Stimulated activated CD8-positive, alpha-beta memory T cell treated with anti-CD3 and anti-CD28 coated beads, Interleukin-4, amount 100 ng/mL, for 48 hours (primary cell): ENCODE measurements around the gene CENPA.

Experiments used
- DNase-seq: peaks from one replicate; pipeline ENCODE4 v3.0.0-alpha.2; 2020

CENPA gene

DNA sequence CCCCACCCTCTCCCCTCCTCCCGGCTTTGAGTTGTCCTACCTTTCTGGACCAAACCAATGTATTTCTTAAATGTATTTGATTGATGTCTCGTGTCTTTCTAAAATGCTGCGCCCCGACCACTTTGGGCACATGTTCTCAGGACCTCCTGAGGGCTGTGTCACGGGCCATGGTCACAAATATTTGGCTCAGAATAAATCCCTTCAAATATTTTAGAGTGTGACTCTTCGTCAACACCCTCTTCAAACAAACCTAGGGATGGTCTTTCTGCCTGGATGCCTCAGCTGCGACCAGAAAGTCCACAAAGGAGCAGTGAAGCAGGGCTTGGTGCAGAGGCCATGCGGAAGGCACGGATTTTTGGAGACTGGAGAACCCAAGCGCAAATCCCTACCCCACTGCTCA is 22.8 kb upstream of the CENPA start:
- DNase-seq, result no peak

DNA sequence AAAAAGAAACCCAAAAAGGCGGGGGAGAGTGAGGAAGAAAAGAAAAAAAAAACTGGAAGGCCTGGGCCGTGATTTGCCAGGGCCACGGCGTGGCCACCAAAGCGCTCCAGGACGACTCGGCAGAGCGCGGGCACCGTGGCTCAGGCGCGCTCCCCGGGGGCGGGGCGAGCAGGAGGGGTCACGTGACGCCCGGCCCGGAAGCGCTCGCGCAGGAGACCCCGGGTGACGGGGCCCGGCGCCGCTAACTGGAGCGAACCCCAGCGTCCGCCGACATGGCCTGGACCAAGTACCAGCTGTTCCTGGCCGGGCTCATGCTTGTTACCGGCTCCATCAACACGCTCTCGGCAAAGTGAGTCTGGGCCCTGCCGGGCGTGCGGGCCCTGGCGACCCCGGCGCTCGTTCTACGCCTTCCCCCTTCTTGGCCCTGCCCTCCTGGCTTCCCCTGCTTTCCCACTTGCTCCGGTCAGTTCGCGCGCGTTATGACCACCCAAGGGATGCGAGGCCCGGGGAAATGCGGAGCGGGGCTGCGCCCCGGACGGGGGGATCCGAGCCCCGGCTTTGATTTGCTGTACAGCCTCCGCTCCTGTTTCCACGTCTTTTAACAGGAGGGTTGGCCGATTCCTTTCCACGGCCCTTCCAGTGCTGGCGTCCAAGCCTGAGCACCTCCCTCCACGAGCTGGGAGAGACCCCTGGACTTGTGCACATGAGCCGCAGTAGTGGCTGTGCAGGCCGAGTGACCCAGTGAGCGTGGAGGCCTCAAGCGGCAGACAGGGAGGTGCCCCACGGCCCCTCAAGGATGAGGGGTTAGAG is 21.6 kb upstream of the CENPA start, which contains the start of gene SLC35F6:
Gene SLC35F6 (plus strand): TSS at position 207 of the 810 bp plus-strand sequence. CDS start 66 bp downstream, at position 273.
- peak; percentile 85 for DNase-seq

DNA sequence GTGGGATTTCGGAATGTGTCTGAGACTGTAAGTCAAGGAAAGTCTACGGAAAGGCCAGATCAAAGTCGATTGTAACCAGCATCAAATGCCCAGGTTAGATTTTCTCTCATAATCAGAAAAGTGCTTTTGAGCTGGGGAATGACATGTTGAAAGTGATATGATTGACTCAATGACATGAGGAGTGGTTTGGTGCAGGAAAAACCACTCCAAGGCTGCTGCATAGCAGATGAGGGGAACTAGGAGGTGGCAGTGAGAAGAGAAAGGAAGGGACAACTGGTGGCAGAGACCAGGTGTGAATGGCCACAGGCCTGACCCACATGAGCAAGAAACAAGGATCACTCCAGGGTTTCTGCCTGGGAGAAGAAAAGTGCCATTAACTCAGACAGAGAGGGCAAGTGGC is 20.9 kb upstream of the CENPA start:
- no peak for DNase-seq

DNA sequence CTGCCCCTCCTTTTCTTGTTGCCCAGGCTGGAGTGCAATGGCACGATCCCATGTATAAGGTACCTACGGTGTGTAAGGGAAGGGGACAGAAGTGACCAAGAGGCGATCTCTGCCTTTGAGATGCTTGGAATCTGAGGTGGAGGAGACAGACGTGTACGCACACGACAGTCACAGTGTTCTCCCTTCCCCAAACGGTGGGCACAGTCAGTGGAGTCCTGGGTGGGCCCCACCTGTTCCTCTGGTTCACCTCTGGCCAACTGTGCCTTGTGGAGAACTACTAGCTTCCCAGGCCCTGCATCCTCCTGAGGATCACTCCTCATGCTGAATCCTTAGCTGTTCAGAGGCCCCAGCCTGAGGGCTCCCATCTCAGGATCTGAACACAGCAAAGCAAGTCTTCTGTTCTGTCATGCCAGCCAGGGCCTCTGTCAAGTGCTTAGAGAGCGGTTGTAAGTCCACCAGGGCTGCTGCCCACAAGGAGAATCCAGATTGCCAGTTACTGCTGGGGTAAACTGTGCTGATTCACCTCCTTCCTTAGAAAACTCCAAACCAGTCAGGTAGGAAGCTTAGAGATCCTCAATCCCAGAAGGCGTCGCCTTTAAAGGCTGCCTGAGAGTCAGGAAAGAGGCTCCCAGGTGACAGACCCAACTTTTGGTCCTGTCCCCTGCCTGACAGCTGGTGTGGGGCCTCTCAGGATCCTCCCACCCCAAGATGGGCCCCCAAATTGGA is 20.2 kb upstream of the CENPA start:
- DNase-seq, result no peak

DNA sequence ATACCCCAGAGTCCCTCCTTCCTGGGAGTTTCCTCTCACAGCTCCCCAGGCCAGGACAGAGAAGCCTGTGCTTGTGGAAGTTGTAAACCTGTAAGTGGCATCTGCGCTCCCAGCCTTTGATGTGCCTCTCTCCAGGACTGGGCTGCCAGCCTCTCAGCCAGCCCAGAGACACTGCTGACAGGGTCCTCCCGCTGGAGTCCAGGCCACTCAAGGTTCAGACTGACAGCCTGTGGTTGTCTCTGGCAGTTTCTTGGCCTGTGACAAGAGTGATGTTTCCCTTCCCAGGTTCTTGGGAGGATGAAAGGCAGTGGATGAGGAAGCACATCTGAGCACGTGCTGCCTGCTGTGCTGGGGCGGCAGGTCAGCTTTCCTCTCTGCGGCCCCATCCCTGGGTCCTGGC is 18.7 kb upstream of the CENPA start:
- no peak for DNase-seq

DNA sequence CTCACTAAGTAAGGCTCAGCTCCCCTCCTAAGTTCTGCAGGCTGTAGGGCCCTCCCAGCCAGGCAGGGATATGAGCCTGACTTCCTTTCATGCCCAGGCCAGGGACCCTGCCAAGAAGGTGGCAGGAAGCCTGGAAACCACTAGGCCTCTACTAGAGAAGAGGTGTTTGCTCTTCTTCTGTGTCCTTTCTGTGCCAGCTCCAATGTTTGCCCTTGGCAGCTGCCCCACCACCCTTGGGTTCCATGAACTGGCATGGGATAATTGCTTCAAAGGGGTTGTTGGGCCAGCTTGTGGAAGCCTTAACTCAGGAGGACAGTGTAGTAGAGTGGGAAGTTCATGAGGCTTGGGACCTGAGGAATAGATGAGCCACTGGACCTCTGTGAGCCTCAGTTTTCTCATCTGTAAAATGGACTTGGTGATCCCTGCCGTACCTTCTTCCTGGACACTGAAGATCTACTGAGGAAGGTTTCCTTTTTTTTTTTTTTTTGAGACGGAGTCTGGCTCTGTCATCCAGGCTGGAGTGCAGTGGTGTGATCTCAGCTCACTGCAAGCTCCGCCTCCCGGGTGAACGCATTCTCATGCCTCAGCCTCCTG is 17.9 kb upstream of the CENPA start:
- DNase-seq, result no peak

DNA sequence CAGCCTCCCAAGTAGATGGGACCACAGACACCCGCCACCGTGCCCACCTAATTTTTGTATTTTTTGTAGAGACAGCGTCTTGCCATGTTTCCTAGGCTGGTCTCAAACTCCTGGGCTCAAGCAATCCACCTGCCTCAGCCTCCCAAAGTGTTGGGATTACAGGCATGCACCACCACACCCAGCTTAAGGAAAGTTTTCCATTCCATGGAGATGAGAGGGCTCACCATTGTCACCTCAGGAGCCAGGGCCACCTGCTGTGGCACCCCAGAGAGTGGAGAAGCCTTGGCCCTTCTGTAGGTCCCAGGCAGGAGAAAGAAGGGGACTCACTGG is 17.1 kb upstream of the CENPA start:
- DNase-seq, result no peak

DNA sequence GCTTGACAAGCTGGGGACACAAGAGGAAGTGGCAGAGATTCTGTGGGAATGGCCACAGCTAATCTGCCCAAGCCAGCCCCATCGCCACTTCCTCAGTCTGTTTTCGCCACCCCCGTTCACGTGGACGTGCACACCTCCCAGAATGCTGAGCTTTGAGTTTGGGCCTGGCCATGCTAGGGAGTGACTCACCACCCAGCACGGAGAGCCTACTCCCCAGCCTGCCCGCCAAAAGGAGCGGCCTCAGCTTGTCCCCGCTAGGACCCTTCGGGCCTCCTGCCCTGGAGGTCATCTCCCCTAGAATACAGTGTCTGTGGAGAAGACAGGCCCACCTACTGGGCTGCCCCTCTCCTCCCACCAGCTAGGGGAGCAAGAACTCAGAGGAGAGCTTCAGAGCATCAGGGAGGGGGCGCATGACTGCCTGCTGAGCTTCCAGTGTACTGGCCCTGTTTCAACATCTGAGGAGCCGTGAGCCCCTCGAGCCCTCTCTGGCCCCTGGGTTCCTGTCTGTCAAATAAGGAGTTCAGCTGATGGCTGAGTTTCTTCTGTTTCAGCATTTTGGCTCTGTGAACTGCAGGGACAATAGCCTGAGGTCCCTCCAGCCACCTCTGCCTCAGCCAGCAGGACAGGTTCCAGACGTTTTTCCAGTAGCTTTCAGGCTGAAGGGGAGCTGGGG is 16.6 kb upstream of the CENPA start:
- DNase-seq, result no peak

DNA sequence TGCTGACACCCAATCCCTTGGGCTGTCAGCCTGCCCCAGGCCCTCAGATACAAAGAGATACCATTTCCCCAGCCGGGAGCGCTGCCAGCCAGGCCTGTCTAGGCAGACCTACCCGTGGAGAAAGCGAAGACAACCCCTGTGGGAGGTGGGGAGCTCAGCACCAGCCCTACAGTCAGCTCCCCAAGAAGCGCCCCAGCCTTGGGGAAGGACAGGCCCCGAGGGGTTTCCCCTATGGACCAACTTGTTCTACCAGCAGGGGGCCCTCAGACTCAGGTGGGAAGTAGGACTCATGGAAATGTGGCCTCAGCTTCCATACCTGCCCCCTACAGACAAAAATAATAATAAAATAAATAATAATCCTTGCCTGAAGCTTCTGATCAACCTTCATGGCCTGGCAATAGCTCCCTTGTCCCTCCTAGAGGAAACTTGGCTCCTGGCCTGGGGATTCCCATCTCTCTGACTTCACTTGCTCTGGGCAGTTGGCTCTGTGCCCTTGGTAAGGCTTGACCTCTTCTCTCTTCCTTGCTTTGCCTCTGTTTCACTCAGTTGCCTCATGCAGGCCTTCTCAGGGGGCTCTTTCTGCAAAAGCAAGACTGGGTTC is 14.8 kb upstream of the CENPA start:
- peak; percentile 52 for DNase-seq

DNA sequence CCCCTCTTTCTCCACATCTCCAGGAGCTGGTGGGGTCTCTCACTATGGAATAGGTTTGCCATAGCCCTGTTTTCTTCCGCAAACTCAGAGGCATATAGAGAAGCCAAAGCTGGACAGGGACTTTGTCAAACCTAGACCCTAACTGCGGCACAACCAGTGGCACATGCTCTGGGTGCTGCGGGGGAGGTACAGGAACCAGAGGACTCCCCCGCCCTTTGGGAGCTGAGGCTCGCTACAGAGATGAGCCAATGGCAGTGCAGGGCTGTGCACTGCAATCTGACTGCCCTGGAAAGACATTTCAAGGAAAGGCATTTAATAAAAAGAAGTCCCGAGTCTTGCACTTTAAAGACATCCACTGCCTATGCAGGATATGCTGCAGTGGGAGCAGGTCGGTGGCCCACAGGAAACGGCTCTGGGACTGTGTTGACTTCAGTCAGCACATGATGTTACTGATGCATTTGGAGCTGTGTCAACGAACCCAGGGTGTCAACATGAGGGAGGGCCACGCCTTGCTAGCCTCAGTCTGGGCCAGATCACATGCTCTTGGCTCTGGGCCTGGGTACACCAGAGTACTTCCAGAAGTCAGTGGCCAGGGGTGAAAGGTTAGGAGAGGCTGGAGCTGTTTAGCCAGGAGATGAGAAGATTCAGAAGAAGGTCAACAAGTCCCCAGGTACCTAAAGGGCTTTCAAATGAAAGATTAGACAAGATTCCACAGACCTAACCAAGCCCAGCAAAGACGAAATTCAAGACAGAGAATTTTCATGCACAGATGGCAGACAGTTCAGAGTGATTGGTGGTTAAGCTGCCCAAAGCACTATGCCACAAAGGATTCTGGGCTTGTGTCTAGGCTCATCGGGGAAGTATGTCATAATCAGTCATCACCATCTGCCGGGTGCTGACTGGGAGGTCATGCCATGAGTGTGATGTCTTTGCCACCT is 13.5 kb upstream of the CENPA start:
- DNase-seq, result no peak

DNA sequence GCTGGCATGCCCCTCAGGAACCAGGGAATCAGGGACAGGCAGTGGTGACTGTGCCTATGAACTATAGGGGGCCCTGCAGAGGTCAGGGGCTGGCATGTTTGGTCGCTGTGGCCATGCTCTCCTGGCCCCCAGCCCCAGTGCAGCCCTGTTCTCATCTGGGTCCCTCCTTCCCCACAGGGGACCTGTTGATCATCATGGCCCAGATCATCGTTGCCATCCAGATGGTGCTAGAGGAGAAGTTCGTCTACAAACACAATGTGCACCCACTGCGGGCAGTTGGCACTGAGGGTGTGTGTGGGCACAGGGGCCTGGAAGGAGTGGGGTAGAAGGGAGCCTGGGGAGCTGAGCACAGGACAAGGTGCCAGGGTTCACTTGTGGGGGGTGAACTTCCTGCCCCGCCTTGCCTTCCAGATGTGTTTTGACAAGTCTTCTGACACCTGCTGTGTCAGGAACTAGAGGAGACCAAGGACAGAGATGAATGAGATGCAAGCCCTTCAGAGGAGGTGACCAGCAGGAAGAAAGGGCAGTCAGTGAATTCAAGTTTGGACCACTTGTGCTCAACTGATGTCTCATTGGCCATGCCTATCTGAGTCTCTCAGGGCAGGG is 9.6 kb upstream of the CENPA start:
- DNase-seq, result no peak

DNA sequence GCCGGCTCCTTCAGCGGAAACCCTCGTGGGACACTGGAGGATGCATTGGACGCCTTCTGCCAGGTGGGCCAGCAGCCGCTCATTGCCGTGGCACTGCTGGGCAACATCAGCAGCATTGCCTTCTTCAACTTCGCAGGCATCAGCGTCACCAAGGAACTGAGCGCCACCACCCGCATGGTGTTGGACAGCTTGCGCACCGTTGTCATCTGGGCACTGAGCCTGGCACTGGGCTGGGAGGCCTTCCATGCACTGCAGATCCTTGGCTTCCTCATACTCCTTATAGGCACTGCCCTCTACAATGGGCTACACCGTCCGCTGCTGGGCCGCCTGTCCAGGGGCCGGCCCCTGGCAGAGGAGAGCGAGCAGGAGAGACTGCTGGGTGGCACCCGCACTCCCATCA is 7.8 kb upstream of the CENPA start:
- DNase-seq, result no peak

DNA sequence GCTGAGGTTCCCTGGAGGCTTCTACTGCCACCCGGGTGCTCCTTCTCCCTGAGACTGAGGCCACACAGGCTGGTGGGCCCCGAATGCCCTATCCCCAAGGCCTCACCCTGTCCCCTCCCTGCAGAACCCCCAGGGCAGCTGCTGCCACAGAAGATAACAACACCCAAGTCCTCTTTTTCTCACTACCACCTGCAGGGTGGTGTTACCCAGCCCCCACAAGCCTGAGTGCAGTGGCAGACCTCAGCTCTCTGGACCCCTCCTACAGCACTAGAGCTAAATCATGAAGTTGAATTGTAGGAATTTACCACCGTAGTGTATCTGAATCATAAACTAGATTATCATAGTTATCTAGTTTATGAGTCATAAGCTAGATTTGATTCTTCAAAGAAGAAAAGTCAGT is 7.3 kb upstream of the CENPA start:
- no peak for DNase-seq

DNA sequence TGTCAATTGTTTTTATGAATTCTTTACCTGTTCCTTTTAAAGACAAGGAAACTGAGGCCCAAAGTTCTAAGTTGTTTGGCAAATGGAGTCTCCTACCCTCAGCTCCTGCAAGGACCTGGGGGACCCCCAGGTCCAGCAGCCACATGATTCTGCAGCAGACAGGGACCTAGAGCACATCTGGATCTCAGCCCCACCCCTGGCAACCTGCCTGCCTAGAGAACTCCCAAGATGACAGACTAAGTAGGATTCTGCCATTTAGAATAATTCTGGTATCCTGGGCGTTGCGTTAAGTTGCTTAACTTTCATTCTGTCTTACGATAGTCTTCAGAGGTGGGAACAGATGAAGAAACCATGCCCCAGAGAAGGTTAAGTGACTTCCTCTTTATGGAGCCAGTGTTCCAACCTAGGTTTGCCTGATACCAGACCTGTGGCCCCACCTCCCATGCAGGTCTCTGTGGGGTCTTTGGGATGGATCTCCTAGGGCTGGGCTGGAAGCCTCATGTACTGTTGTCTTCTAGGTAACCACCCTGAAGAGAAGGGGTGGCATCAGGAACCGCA is 5.6 kb upstream of the CENPA start:
- DNase-seq, result no peak

DNA sequence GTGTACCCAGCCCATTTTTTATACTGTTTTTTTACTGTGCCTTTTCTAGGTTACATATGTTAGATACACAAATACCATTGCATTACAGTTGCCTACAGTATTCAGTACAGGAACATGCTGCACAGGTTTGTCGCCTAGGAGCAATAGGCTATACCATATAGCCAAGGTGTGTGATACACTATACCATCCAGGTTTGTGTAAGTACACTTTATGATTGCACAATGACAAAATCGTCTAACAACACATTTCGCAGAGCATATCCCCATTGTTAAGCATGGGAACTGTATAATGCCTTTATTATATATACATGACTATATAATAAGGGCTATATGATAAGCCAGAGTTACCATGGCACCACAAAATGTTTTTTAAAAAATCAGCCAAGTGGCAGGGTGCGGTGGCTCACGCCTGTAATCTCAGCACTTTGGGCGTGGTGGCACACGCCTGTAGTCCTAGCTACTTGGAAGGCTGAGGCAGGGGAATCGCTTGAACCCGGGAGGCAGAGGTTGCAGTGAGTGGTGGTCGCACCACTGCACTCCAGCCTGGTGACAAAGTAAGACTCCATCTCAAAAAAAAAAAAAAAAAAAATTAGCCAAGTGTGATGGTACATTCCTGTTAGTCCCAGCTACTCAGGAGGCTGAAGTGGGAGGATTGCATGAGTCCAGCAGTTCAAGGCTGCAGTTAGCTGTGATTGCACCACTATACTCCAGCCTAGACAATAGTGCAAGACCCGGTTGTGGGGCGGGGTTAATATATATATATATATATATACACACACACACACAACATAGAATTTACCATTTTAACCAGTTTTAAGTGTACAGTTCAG is 2.8 kb upstream of the CENPA start:
- no peak for DNase-seq

DNA sequence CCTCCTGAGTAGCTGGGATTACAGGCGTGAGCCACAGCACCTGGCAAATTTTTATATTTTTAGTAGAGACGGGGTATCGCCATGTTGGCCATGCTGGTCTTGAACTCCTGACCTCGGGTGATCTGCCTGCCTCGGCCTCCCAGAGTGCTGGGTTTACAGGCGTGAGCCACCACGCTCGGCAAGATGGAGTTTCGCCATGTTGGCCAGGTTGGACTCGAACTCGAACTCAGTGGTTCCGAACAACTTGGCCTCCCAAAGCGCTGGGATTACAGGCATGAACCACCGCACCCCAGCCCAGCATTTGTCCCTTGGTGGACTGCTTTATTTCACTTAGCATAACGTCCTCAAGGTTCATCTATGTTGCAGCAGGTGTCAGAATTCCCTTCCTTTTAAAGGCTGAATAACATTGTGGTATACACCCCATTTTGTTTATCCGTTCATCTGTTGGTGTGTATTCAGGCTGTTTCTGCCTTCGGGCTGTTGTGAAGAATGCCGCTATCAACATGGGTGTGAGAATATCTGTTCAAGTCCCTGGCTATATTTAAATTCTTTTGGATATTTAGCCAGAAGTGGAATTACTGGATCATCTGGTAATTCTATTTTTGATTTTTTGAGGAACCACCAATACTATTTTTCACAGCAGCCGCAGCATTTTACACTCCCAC is 1.2 kb upstream of the CENPA start:
- DNase-seq, result no peak

DNA sequence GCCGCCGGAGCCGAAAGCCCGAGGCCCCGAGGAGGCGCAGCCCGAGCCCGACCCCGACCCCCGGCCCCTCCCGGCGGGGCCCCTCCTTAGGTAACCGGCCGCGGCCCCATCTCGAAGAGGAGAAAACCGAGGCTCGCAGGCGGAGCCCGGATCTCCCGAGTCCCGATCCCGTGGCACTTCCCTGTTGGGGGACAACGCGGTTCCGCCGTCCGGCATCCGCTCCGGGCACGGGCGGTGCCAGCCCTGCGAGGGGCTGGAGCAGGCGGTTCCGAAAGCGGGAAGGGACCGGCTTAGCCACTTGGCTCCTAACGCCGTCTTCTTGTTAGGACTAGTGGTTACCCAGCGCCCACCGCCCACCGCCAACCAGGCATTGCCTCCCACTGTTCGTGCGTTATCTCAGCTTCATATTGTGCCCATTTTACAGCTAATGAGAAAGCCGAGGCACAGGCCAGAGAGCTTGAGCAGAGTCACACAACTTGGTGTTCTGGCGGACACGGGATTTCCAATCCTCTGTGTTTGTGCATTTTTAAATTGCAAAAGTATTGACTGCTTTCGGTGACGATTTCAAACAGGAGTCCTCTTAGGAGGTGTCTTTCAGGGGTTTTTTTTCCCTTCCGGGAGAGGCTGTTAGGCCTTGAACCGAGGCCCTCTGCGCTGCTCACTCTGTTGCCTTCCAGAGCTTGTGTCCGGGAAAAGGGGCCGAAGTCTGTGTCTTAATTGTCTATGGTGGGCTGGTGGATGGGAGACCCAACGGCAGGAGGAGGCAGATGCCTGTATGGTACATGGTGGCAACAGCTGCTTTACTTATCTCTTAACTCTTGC is 562 bp downstream of the CENPA start:
- DNase-seq, result peak; percentile 50

DNA sequence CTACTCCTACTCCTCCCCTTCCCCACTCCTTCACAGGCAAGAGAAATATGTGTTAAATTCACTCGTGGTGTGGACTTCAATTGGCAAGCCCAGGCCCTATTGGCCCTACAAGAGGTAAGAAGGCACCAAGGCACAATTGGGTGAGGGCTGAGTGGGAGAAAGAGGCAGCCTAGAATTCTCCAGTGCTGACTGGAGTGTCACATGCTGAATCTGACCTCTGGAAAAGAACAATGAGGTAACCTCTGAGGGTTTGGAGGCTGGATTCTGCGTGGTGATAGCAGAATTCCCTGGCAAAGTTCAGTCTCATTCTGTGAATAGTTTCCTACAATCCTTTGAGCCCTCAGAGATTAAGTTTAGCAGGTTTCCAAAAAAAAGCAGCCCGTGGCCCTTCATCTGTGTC is 6.9 kb downstream of the CENPA start:
- no peak for DNase-seq

DNA sequence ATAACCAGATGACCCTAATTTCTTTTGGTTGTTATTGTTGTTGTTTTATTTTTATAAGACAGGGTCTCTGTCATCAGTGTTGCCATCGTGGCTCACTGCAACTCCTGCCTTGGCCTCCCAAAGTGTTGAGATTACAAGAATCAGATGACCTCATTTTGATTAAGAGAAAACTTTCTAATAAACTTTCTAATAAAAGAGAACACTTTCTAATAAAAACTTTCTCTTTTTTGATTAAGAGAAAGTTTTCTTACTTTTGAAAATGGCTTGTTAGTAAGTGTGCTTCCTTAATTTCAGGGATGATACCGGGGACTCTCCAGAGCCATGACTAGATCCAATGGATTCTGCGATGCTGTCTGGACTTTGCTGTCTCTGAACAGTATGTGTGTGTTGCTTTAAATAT is 7.7 kb downstream of the CENPA start:
- DNase-seq, result no peak
